PFSK-1 (cell line): ENCODE measurements around the gene CDH15.

Source experiments
- FOXP2 ChIP-seq: optimal IDR thresholded peaks from 2 replicates; pipeline ENCODE3; 2011; ENCODE audit warnings: borderline replicate concordance, control low read depth, inconsistent platforms; ENCODE audit not compliant: insufficient read depth; ENCODE audit errors: extremely low read length, extremely low read depth
- POLR2AphosphoS5 ChIP-seq: IDR thresholded peaks from 2 replicates; pipeline ENCODE4 v1.6.1; 2012; ENCODE audit warnings: low read depth, mild to moderate bottlenecking, control low read depth, low read length, moderate library complexity
- REST ChIP-seq, 2 experiments: IDR thresholded peaks; 2 replicates each; pipeline versions ENCODE4 v1.6.1 to v1.8.0; 2011 to 2012; ENCODE audit warnings: low read depth in 2 of 2, low read length in 2 of 2, control low read depth in 1 of 2, inconsistent platforms in 1 of 2, mild to moderate bottlenecking in 1 of 2, moderate library complexity in 1 of 2; ENCODE audit not compliant: insufficient read depth in 1 of 2
- SIN3A ChIP-seq: IDR thresholded peaks from 2 replicates; pipeline ENCODE4 v1.6.1; 2012; ENCODE audit warnings: mild to moderate bottlenecking, low read length, moderate library complexity, borderline replicate concordance; ENCODE audit not compliant: insufficient read depth
- TAF1 ChIP-seq: IDR thresholded peaks from 2 replicates; pipeline ENCODE4 v1.6.1; 2012; ENCODE audit warnings: low read length, control low read depth, borderline replicate concordance; ENCODE audit not compliant: insufficient read depth

CDH15 gene

GRCh38 chr16:89243664-89244063 lies 72.1 kb downstream of the CDH15 start:
- TF ChIP-seq FOXP2 (no peak), REST (IDR thresholded peaks at IDR 0.05; ENCODE audit: insufficient read depth in 1 of 2, low read depth in 2 of 2, low read length in 2 of 2) (no peak), TAF1 (no peak), SIN3A (no peak), POLR2AphosphoS5 (no peak)

GRCh38 chr16:89244754-89245153 lies 73.2 kb downstream of the CDH15 start:
- TF ChIP-seq TAF1, result no peak
- TF ChIP-seq REST (IDR thresholded peaks at IDR 0.05; ENCODE audit: insufficient read depth in 1 of 2, low read depth in 2 of 2, low read length in 2 of 2), result no peak
- no peak for TF ChIP-seq POLR2AphosphoS5
